ENCODE measurements around the gene UBIAD1. TPM values are rescaled to one million over a fixed set of nuclear protein-coding genes. Genes with fewer than 3 reads are reported as not detected.

Gene UBIAD1
- total and polyA plus RNA-seq, 2 of the 13 experiments (the other 11 are each of a cell fraction or from before 2014, with no cell fraction given): 16.9 to 20.4 TPM

- TF ChIP-seq SNAPC5 (CRISPR knock-in tag; IDR thresholded peaks at IDR 0.05; ENCODE audit: borderline replicate concordance) (no peak), ELF1 (CRISPR knock-in tag; IDR thresholded peaks at IDR 0.05) (no peak; the same call in 1 of the 2 replicates), PRMT3 (CRISPR knock-in tag; IDR thresholded peaks at IDR 0.05; ENCODE audit: borderline replicate concordance, low read depth) (no peak), MED1 (CRISPR knock-in tag; IDR thresholded peaks at IDR 0.05) (peak; percentile 44), ZNF850 (CRISPR knock-in tag; conservative IDR thresholded peaks at IDR 0.05) (no peak), JUND (CRISPR knock-in tag; IDR thresholded peaks at IDR 0.05) (no peak), ZNF644 (CRISPR knock-in tag; IDR thresholded peaks at IDR 0.05; ENCODE audit: low read depth) (no peak), ZNF24 (IDR thresholded peaks at IDR 0.05) (no peak), NR2F1 (CRISPR knock-in tag; IDR thresholded peaks at IDR 0.05) (no peak), AHDC1 (CRISPR knock-in tag; IDR thresholded peaks at IDR 0.05; ENCODE audit: borderline replicate concordance) (no peak), ZNF746 (CRISPR knock-in tag; IDR thresholded peaks at IDR 0.05) (peak; percentile 95), ZBTB25 (CRISPR knock-in tag; IDR thresholded peaks at IDR 0.05) (peak; percentile 65), THAP8 (CRISPR knock-in tag; IDR thresholded peaks at IDR 0.05; ENCODE audit: borderline replicate concordance) (no peak), ZNF710 (CRISPR knock-in tag; IDR thresholded peaks at IDR 0.05; ENCODE audit: borderline replicate concordance) (no peak; the same call in 1 of the 2 replicates), MZF1 (CRISPR knock-in tag; IDR thresholded peaks at IDR 0.05; ENCODE audit: borderline replicate concordance) (no peak), ATF3 (CRISPR knock-in tag; IDR thresholded peaks at IDR 0.05) (no peak), TIGD3 (CRISPR knock-in tag; IDR thresholded peaks at IDR 0.05; ENCODE audit: borderline replicate concordance) (no peak; the same call in 1 of the 2 replicates)
Observed at GRCh38 chr1:11272832-11273594, at the start of gene UBIAD1 (continued).

Data from HepG2 (cell line).